HepG2 (cell line): ENCODE results near the gene METTL4. TPM values are rescaled to one million over a fixed set of nuclear protein-coding genes. Genes with fewer than 3 reads are reported as not detected.

ENCODE experiments used
- ATAC-seq: fragments of 200-7000 bp; cut with Tn5 transposase; 3 replicates; pipeline ENCODE4 v1.9.1; 2020; ENCODE audit warnings: mild to moderate bottlenecking, moderate library complexity
- BruUV-seq: library from RNA; stranded (reverse); fragments of 400-500 nt; replicated peaks from 2 replicates; lab custom pipeline; 2021; lab: Mats Ljungman, UMichigan
- CTCF ChIA-PET: fragments of 300-600 bp; formaldehyde crosslinking; extraction: SDS; loops from one replicate; lab custom pipeline; 2021; ENCODE audit warnings: low total read pairs, inconsistent platforms, low intra/inter-chr PET ratio; lab: Yijun Ruan, JAX
- POLR2A ChIA-PET: fragments of 350-600 bp; sonication (Branson Sonifier 250); formaldehyde crosslinking; loops from one replicate; lab custom pipeline; 2020; ENCODE audit warnings: antibody characterized with exemption, inconsistent platforms; lab: Yijun Ruan, JAX
- DNase-seq: peaks from one replicate; pipeline ENCODE4 v3.0.0-alpha.2; 2015; ENCODE audit warnings: low spot score
- FAIRE-seq: peaks from 3 replicates; lab custom pipeline; 2011; peaks lifted over from hg19 to GRCh38; lab: Jason Lieb, UNC
- H2AFZ ChIP-seq: one replicate; pipeline ENCODE4 v1.6.1; 2011; ENCODE audit warnings: low read length, inconsistent platforms
- H3K27ac ChIP-seq: fragments of 300-600 bp; 3 replicates; pipeline ENCODE4 v1.8.0; 2011; ENCODE audit warnings: mixed run types, mild to moderate bottlenecking, mixed read lengths, low read length, inconsistent platforms; ENCODE audit not compliant: insufficient read depth; ENCODE audit errors: extremely low read length
- H3K27me3 ChIP-seq, 2 experiments: fragments of 200-600 bp in 1 of 2; 2 replicates in 1 of 2; 3 replicates in 1 of 2; pipeline versions ENCODE4 v1.6.0 to v1.8.0; 2011; ENCODE audit warnings: low read length in 2 of 2, mild to moderate bottlenecking in 2 of 2, moderate library complexity in 2 of 2, inconsistent platforms in 1 of 2; ENCODE audit not compliant: insufficient read depth in 2 of 2, control insufficient read depth in 1 of 2
- H3K36me3 ChIP-seq, 2 experiments: fragments of 200-600 bp in 1 of 2; replicated peaks in 1 of 2; 2 replicates in 1 of 2; 3 replicates in 1 of 2; pipeline versions ENCODE4 v1.5.1 to v1.8.0; 2011; ENCODE audit warnings: low read length in 2 of 2, inconsistent platforms in 1 of 2; ENCODE audit not compliant: insufficient read depth in 2 of 2, control insufficient read depth in 1 of 2
- H3K4me1 ChIP-seq: 2 replicates; pipeline ENCODE4 v1.5.1; 2012; ENCODE audit warnings: low read length, inconsistent platforms; ENCODE audit not compliant: insufficient read depth
- H3K4me2 ChIP-seq: 2 replicates; pipeline ENCODE4 v1.6.0; 2011; ENCODE audit warnings: low read depth, low read length, inconsistent platforms
- H3K4me3 ChIP-seq, 3 experiments: fragments of 200-600 bp in 1 of 3; sonication (generic), shearing (Covaris generic) in 1 of 3; replicated peaks in 1 of 3; 2 replicates each; pipeline ENCODE4 v1.5.1; 2011 to 2016; ENCODE audit warnings: low read length in 3 of 3, inconsistent platforms in 2 of 3, low read depth in 2 of 3, mild to moderate bottlenecking in 2 of 3, control low read depth in 1 of 3, mixed read lengths in 1 of 3; ENCODE audit not compliant: insufficient read depth in 1 of 3
- H3K79me2 ChIP-seq: one replicate; pipeline ENCODE4 v1.6.1; 2011; ENCODE audit warnings: low read length, inconsistent platforms; ENCODE audit not compliant: insufficient read depth
- H3K9ac ChIP-seq: 2 replicates; pipeline ENCODE4 v1.6.0; 2011; ENCODE audit warnings: mild to moderate bottlenecking, low read depth, low read length, inconsistent platforms; ENCODE audit not compliant: insufficient read depth
- H3K9me3 ChIP-seq: 2 replicates; pipeline ENCODE4 v1.5.1; 2012; ENCODE audit warnings: mild to moderate bottlenecking, low read length
- H4K20me1 ChIP-seq: 2 replicates; pipeline ENCODE4 v1.6.0; 2011; ENCODE audit warnings: inconsistent platforms, mild to moderate bottlenecking, low read length, moderate library complexity; ENCODE audit not compliant: insufficient read depth
- CEBPB ChIP-seq: IDR thresholded peaks from 2 replicates; pipeline ENCODE4 v1.6.1; 2011; ENCODE audit warnings: low read depth, low read length, improper control_type of control experiment, borderline replicate concordance
- CREB3 ChIP-seq: sonication (generic); formaldehyde crosslinking; IDR thresholded peaks from 2 replicates; pipeline ENCODE4 v1.5.0; 2020; ENCODE audit warnings: missing genetic modification reagents
- FOXK2 ChIP-seq: fragments of 450-650 bp; IDR thresholded peaks from 2 replicates; pipeline ENCODE4 v1.6.1; 2016
- ISX ChIP-seq: sonication (generic); formaldehyde crosslinking; conservative IDR thresholded peaks from 2 replicates; pipeline ENCODE4 v1.5.0; 2020; ENCODE audit warnings: missing genetic modification reagents
- KAT7 ChIP-seq: IDR thresholded peaks from 2 replicates; pipeline ENCODE4 v1.6.1; 2018; ENCODE audit warnings: borderline replicate concordance, missing compliant biosample characterization
- PLSCR1 ChIP-seq: sonication (generic); formaldehyde crosslinking; IDR thresholded peaks from 2 replicates; pipeline ENCODE4 v1.5.0; 2020; ENCODE audit warnings: missing genetic modification reagents, mild to moderate bottlenecking, borderline replicate concordance
- ZNF256 ChIP-seq: sonication (generic); formaldehyde crosslinking; conservative IDR thresholded peaks from 2 replicates; pipeline ENCODE4 v1.4.0; 2020; ENCODE audit warnings: missing genetic modification reagents
- ZNF576 ChIP-seq: sonication (generic); formaldehyde crosslinking; IDR thresholded peaks from 2 replicates; pipeline ENCODE4 v1.4.0; 2020; ENCODE audit warnings: mild to moderate bottlenecking, missing genetic modification reagents
- ZNF660 ChIP-seq: sonication (generic); formaldehyde crosslinking; IDR thresholded peaks from 2 replicates; pipeline ENCODE4 v1.5.1; 2020; ENCODE audit warnings: mild to moderate bottlenecking, low read depth, missing genetic modification reagents, borderline replicate concordance
- ZNF792 ChIP-seq: IDR thresholded peaks from 2 replicates; pipeline ENCODE4 v1.6.1; 2016
- WGBS: methylation state at CpG from one replicate; pipeline ENCODE4 v1.1.6; 2017; ENCODE audit warnings: low lambda C conversion rate; 5-methylcytosine and 5-hydroxymethylcytosine counted together
- in situ Hi-C: cut with HindIII; loops from 2 replicates; pipeline ENCODE4 v1.10.0; 2017; ENCODE audit warnings: low pct_unique_long_range_greater_than_20kb; ENCODE audit not compliant: extremely low pct_ligation_motif_present
- intact Hi-C: fragments of 100-400 bp; cut with micrococcal nuclease; formaldehyde crosslinking; loops from one replicate; pipeline ENCODE4 v1.10.0; 2022; ENCODE audit not compliant: unreplicated experiment
- polyA plus RNA-seq, 8 experiments: library from polyadenylated mRNA; depleted of rRNA in 3 of 8; stranded (reverse) in 7 of 8; unstranded in 1 of 8; fragments of >200 nt; fragmentation: Illumina TruSeq in 4 of 8; extraction: Trizol in 4 of 8; gene quantifications; 2 replicates each; pipeline versions ENCODE4 v1.2.1 to v1.2.3, GENCODE V29; 2011 to 2016; ENCODE audit warnings: low read depth in 4 of 8, missing spikeins in 1 of 8, mixed read lengths in 1 of 8; ENCODE audit not compliant: insufficient read depth in 1 of 8
- total RNA-seq, 5 experiments: library from RNA; depleted of rRNA; stranded (reverse); fragments of >200 nt; fragmentation: Illumina TruSeq; extraction: Trizol; gene quantifications; 2 replicates each; pipeline ENCODE4 v1.2.3, GENCODE V29; 2016; ENCODE audit warnings: low read depth in 1 of 5

METTL4 gene
- total and polyA plus RNA-seq, 2 of the 13 experiments (the other 11 are each of a cell fraction or from before 2014, with no cell fraction given): 6.8 to 8.1 TPM

GRCh38 chr18:2532797-2533196 is 38.5 kb downstream of the METTL4 start:
- H3K27me3 ChIP-seq: no peaks in the 10 kb centered on the region
- BruUV-seq: no TSS peak
- WGBS: 94% methylated on average over 2 of the region's 2 CpGs
- ChIA-PET POLR2A (no interaction called here), CTCF (no interaction called here)
- no peaks in the 10 kb centered on the region for H3K9me3 ChIP-seq
- in situ Hi-C loops (loop anchor here (10.0 to 25.0 kb wide), 3 partner anchors 195 to 945 kb away; no protein-coding TSS in a partner anchor), intact Hi-C loops (no loop called here)
- H4K20me1 ChIP-seq: no peaks in the 10 kb centered on the region
- H3K27ac ChIP-seq: no peak overlapping the region
- no peak overlapping the region for H3K9ac ChIP-seq
- FAIRE-seq (no peak), DNase-seq (no peak), ATAC-seq (no peak)
- H3K4me2 ChIP-seq: no peak overlapping the region
- H3K4me3 ChIP-seq: no peak overlapping the region
- H3K79me2 ChIP-seq: no peaks in the 10 kb centered on the region
- H2AFZ ChIP-seq: no peak overlapping the region
- no peaks in the 10 kb centered on the region for H3K4me1 ChIP-seq
- TF ChIP-seq ZNF256 (CRISPR knock-in tag) (peak; percentile 94), ZNF792 (CRISPR knock-in tag) (no peak)
- 0 out of 5 replicates have a peak, but pooled peaks cover 0 to 4% of the 10 kb centered on the region in 2 experiments for H3K36me3 ChIP-seq

- TF ChIP-seq PLSCR1 (CRISPR knock-in tag) (no peak), ZNF660 (no peak), ZNF576 (CRISPR knock-in tag) (no peak), KAT7 (no peak), CEBPB (no peak), FOXK2 (no peak), ISX (no peak), CREB3 (CRISPR knock-in tag) (no peak)
- TF ChIP-seq, all 625 proteins: peak for 0
- BruUV-seq: no TSS peak
- ATAC-seq (no peak), DNase-seq (no peak), FAIRE-seq (no peak)
- intact Hi-C loops (no loop called here), in situ Hi-C loops (loop anchor here (10.0 to 25.0 kb wide), 3 partner anchors 194 to 944 kb away; no protein-coding TSS in a partner anchor)
- Histone ChIP-seq H3K9me3 (no peaks in the 10 kb centered on the region), H3K4me2 (no peak overlapping the region), H3K4me3 (no peak overlapping the region), H3K27ac (no peak overlapping the region), H3K27me3 (no peaks in the 10 kb centered on the region), H3K9ac (no peak overlapping the region), H3K4me1 (no peaks in the 10 kb centered on the region), H3K79me2 (no peaks in the 10 kb centered on the region), H2AFZ (no peak overlapping the region), H3K36me3 (0 out of 5 replicates have a peak, but pooled peaks cover 0 to 4% of the 10 kb centered on the region in 2 experiments), H4K20me1 (no peaks in the 10 kb centered on the region)
- WGBS: 57% methylated on average over 2 of the region's 2 CpGs
- ChIA-PET POLR2A (no interaction called here), CTCF (no interaction called here)
Observed at GRCh38 chr18:2531751-2532150, 39.6 kb downstream of the METTL4 start.
